Activated T-cell treated with anti-CD3 and anti-CD28 coated beads, Interleukin-2, amount 50 U/mL, for 24 hours (primary cell): ENCODE results near the gene NCAM2.

Experiments used
- DNase-seq: peaks from one replicate; pipeline ENCODE4 v3.0.0-alpha.2; 2020
- H3K27ac Mint-ChIP-seq: 2 replicates; pipeline ENCODE4 v1.8.0; 2020; ENCODE audit warnings: mild to moderate bottlenecking, mixed read lengths
- H3K27me3 Mint-ChIP-seq: 2 replicates; pipeline ENCODE4 v1.8.0; 2020; ENCODE audit warnings: mixed read lengths
- H3K36me3 Mint-ChIP-seq: 2 replicates; pipeline ENCODE4 v1.8.0; 2020; ENCODE audit warnings: low read depth, mixed read lengths
- H3K4me1 Mint-ChIP-seq: 2 replicates; pipeline ENCODE4 v1.8.0; 2020; ENCODE audit warnings: low read depth, mixed read lengths
- H3K4me3 Mint-ChIP-seq: 2 replicates; pipeline ENCODE4 v1.8.0; 2020; ENCODE audit warnings: mild to moderate bottlenecking, moderate library complexity, mixed read lengths
- H3K9me3 Mint-ChIP-seq: 2 replicates; pipeline ENCODE4 v1.8.0; 2020; ENCODE audit warnings: mixed read lengths

Gene NCAM2

DNA sequence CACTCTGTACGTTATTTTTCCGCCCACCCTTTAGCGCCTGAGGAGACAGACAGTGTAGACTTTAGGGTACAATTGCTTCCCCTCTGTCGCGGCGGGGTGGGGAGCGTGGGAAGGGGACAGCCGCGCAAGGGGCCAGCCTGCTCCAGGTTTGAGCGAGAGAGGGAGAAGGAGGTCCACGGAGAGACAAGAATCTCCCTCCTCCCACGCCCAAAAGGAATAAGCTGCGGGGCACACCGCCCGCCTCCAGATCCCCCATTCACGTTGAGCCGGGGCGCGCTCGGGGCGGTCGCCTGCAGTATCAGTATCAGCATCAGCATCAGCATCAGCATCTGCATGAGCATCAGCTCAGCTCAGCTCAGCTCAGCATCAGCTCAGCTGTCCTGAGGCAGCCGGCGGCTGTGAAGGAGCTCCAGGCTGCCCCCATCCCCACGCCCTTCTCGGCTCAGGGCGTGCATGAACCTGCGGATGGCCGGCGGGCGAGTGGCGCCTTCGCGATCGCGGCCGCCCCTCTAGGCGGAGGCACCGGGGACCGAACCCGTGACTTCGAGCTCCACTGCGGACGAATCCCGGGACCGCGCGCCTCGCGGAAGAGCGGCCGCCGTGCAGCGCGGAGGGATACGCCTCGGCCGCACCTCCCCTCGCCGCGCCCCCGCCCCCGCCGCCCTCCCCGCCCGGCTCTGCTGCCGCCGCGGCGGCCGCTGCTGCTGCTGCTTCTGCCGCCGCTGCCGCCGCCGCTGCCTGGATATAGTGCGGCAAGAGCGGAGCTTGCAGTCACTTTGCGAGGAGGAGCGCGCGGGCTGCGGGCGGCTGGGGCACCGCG lies at the start of gene NCAM2:
TSS of gene NCAM2 (plus strand) at position 774 of the 820 bp plus-strand sequence.
- peaks cover 33% of the 10 kb centered on the region for H3K27me3 Mint-ChIP-seq
- H3K4me3 Mint-ChIP-seq, result peak within 1 kb of the TSS; percentile 69
- no peaks in the 10 kb centered on the region for H3K9me3 Mint-ChIP-seq
- DNase-seq, result peak; percentile 81
- peaks cover 9% of the 10 kb centered on the region for H3K4me1 Mint-ChIP-seq
- H3K27ac Mint-ChIP-seq, result no peak within 1 kb of the TSS
- H3K36me3 Mint-ChIP-seq, result no peaks in the 10 kb centered on the region

DNA sequence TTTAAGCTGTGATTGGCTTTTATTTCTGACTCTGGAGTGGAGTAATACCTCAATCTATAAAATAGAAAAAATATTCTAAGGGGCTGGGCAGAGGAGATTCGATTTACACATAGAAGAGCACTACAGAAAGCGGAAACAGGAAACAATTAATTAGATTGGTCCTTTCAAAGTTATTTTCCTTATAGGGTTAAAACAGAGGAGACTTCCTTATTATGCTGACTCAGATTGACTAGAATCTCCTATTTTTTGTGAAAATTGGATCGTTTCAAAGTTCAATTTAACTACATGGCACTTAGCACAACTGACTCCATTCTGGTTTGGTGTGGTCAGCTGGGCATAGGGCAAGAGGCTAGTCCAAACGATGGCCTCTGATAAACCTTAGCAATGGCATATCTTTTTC lies 48.3 kb upstream of the NCAM2 start:
- DNase-seq, result no peak
- Mint-ChIP-seq H3K9me3 (no peaks in the 10 kb centered on the region), H3K27me3 (no peaks in the 10 kb centered on the region), H3K27ac (no peak overlapping the region), H3K4me1 (no peaks in the 10 kb centered on the region), H3K36me3 (no peaks in the 10 kb centered on the region), H3K4me3 (no peak overlapping the region)

DNA sequence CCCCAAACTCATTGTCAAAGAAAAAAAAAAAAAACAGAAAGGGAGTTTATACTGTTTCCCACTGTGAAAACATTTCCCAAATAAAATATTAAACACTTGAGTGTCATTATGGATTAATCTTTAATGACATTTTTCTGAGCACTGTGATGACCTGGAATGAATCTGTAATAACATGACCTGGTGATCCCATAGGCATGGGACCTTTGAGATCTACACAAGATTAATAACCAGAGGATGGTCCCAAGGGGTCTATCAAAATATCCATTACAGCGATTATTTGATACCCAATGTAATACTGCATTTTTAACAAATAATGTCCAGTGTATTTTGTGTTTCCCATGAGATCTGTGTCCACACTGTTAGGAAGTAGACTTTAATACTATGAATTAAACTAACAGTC lies 32.4 kb upstream of the NCAM2 start:
- no peaks in the 10 kb centered on the region for H3K4me1 Mint-ChIP-seq
- H3K27ac Mint-ChIP-seq, result no peak overlapping the region
- no peaks in the 10 kb centered on the region for H3K27me3 Mint-ChIP-seq
- no peaks in the 10 kb centered on the region for H3K36me3 Mint-ChIP-seq
- no peak overlapping the region for H3K4me3 Mint-ChIP-seq
- DNase-seq, result no peak
- no peaks in the 10 kb centered on the region for H3K9me3 Mint-ChIP-seq

DNA sequence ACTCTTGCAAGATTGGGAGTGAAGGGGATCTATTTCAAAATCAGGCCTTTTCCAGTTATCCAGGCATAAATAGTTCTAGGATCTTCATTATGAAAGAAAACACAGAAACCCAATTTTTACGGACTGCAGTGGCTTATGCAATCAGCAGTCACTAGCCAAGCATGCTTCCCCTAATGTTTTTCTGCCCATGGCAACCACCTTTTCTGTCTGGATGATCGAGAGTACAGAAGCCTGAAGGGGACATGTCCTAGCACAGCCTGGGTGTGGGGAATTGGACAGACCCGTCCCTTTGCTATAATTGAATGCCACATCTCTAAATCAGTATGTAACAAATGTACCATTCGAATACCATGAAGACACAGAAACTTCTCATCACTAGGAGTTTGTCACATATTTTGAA lies 29.8 kb upstream of the NCAM2 start:
- no peak overlapping the region for H3K4me3 Mint-ChIP-seq
- no peaks in the 10 kb centered on the region for H3K36me3 Mint-ChIP-seq
- DNase-seq, result no peak

DNA sequence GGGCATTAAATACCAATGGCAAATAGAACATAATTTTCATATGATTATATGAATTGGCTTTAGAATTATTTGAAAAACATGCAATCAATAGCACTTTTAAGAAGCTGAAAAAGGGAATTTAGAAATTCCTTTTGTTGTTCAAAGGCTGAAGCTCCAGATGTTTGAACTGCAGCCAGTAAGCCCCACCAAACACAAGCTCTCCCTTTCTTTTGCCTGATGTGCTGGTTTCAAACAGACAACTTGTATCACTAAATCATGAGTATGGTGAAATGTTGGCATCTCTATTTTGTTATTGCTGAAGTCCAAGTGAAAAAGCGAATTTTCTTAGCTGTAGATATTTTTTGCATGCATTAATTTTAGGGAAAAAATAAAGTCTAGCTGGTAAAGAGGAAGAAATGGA lies 27.5 kb upstream of the NCAM2 start:
- no peaks in the 10 kb centered on the region for H3K36me3 Mint-ChIP-seq
- no peaks in the 10 kb centered on the region for H3K9me3 Mint-ChIP-seq
- H3K4me3 Mint-ChIP-seq, result no peak overlapping the region
- H3K4me1 Mint-ChIP-seq, result no peaks in the 10 kb centered on the region
- no peaks in the 10 kb centered on the region for H3K27me3 Mint-ChIP-seq
- DNase-seq, result no peak
- H3K27ac Mint-ChIP-seq, result no peak overlapping the region

More for the DNA sequence above, 29.8 kb upstream of the NCAM2 start:
- no peaks in the 10 kb centered on the region for H3K4me1 Mint-ChIP-seq
- H3K9me3 Mint-ChIP-seq, result no peaks in the 10 kb centered on the region
- H3K27ac Mint-ChIP-seq, result no peak overlapping the region
- no peaks in the 10 kb centered on the region for H3K27me3 Mint-ChIP-seq

DNA sequence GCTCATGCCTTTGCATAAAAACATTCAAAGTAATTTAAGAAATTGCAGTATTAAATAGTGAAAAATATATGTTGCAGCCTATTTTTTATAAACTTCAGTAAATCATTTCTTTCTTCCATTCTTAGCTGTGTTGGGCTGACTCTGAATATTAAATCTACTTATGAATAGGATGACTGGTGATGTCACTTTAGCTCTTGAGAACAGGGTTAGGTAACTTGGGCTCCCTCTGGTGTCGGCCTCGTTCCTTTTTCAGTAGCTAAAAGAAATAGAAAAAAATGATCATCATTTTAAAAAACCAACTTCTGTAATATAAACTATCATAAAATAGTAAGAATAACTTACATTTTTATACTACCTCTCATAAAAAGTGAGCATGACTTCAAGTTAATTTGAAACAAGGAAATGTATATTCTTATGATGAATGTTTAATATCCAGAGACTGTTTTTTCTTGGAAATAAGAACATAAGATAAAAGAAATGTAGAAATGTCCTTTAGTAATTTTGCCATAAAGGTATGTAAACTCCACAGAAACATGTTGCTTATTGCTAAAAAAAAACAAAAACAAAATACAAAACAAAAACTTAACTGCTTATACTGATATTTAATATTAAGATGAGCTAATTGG lies 26.8 kb upstream of the NCAM2 start:
- no peak for DNase-seq

DNA sequence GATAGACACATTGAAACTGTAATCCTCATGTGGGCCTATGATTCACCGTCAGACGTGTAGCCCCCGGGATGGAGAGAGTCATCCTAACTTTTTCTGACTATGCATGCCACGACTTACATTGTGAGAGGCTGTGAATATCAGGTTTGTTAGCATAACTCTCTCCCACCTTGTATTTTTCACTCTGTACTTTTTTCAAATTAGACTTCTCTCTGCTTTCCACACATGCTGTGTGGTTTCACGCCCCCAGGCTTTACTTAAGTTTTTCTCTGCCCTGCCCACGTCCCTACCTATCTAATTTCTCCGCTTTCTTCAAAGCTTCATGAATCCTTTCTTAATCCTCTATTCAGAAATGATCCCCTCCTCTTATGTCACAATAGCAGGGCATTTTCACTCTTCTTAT lies 3.4 kb upstream of the NCAM2 start:
- Mint-ChIP-seq H3K27me3 (peaks cover 26% of the 10 kb centered on the region), H3K4me3 (no peak overlapping the region), H3K27ac (no peak overlapping the region), H3K4me1 (peaks cover 9% of the 10 kb centered on the region), H3K36me3 (no peaks in the 10 kb centered on the region), H3K9me3 (no peaks in the 10 kb centered on the region)
- DNase-seq, result no peak

More for the DNA sequence above, 26.8 kb upstream of the NCAM2 start:
- no peaks in the 10 kb centered on the region for H3K27me3 Mint-ChIP-seq
- H3K4me1 Mint-ChIP-seq, result no peaks in the 10 kb centered on the region
- no peaks in the 10 kb centered on the region for H3K9me3 Mint-ChIP-seq
- H3K27ac Mint-ChIP-seq, result no peak overlapping the region
- no peaks in the 10 kb centered on the region for H3K36me3 Mint-ChIP-seq
- H3K4me3 Mint-ChIP-seq, result no peak overlapping the region

DNA sequence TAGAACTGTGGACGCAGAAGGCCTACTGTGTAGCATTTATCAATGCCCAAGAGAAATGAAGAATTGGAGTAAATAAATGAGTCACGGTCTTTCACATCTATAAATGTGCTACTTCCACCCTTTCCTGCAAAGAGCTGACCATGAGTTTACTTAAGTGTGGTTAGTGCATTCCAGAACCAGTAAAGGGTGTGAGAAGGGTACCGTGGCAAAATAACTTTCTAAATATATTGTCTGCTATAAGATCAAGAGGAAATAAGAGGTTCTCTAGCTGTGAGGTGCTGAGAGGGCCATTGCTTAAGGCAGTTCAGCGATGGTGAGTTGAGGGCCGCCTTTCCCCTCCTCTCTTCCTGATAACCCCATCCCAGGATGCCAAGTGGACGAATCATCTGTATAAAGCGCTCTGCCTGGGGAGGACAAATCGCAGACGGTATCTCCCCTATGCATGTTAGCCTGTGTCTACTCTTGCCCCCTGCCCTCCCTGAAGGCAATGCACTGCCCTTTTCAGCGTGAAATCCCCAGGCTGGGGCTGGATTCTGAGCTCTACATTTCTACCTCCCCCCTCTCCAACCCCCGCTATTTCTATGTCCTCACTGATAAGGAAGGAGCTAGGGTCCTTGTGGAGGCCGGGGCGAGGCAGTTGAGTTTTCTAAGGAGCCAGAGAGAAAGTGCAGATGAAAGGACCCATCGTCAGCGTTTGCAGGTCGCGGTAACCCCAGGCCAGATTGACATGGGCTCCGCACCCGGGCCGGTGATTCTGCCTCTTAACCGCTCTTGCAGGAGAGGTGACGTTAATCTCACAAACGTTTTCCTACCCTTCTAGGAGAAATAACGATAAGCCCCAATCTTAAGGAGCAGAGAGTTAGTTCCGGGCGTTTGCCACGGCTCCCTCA lies 1.5 kb upstream of the NCAM2 start:
- peak overlapping the region; percentile 49 for H3K4me3 Mint-ChIP-seq
- peaks cover 9% of the 10 kb centered on the region for H3K4me1 Mint-ChIP-seq
- no peaks in the 10 kb centered on the region for H3K9me3 Mint-ChIP-seq
- H3K27me3 Mint-ChIP-seq, result peaks cover 33% of the 10 kb centered on the region
- no peak overlapping the region for H3K27ac Mint-ChIP-seq
- H3K36me3 Mint-ChIP-seq, result no peaks in the 10 kb centered on the region
- no peak for DNase-seq

DNA sequence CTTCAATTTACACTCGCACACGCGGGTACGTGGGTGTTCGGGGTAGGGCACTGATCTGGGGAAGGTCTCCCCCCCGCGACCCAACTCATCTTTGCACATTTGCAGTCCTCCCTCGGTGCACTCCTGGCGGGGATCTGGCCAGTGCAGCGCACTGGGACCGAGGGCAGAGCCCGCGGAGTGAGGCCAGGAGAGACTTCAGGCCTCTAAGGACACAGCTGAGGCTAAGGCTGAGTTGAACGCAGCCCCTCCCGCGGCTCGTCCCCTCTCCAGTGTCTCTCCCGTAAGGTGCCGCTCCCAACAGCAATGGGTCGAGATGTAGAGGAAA lies 936 bp upstream of the NCAM2 start:
- H3K36me3 Mint-ChIP-seq, result no peaks in the 10 kb centered on the region
- H3K27ac Mint-ChIP-seq, result no peak overlapping the region
- no peaks in the 10 kb centered on the region for H3K9me3 Mint-ChIP-seq
- peaks cover 9% of the 10 kb centered on the region for H3K4me1 Mint-ChIP-seq
- peak; percentile 37 for DNase-seq
- H3K27me3 Mint-ChIP-seq, result peaks cover 33% of the 10 kb centered on the region
- peak overlapping the region; percentile 49 for H3K4me3 Mint-ChIP-seq

DNA sequence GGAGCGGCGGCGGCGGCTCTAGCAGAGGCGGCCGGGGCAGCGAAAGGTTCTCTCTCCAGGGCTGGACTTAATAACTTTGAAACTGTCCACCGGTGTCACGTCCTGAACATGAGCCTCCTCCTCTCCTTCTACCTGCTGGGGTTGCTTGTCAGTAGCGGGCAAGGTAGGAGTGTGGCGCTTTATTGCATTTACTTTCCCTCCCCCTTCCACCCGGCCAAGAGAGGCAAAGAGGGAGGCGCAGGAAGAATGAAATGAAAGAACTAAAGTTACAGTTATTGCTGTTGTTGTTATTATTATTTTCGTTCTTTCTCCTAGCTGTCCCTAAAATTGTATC lies 214 bp downstream of the NCAM2 start:
- peaks cover 33% of the 10 kb centered on the region for H3K27me3 Mint-ChIP-seq
- H3K36me3 Mint-ChIP-seq, result no peaks in the 10 kb centered on the region
- H3K9me3 Mint-ChIP-seq, result no peaks in the 10 kb centered on the region
- peak overlapping the region; percentile 69 for H3K4me3 Mint-ChIP-seq
- DNase-seq, result no peak
- no peak overlapping the region for H3K27ac Mint-ChIP-seq
- peaks cover 9% of the 10 kb centered on the region for H3K4me1 Mint-ChIP-seq

DNA sequence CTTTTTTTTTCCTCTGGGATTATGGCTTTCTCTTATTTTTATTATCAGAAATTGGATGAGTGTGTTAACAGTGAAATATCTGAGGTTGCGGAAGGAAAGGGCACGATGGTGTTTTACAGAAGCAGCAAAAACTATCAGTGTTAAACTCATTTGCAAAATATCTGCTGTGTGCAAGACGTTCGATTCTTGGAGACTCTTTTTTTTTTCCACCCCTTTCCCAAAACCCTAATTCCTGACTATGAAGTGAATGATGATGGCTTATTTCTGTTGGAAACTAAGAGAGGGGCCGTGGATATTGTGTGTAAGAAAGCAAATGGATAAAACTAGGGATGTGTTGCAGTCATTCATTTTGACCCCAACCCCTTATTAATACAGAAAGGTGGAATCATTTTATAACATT lies 677 bp downstream of the NCAM2 start:
- no peak for DNase-seq
- Mint-ChIP-seq H3K27ac (no peak overlapping the region), H3K27me3 (peaks cover 33% of the 10 kb centered on the region), H3K9me3 (no peaks in the 10 kb centered on the region), H3K4me3 (peak overlapping the region; percentile 69), H3K4me1 (peaks cover 9% of the 10 kb centered on the region), H3K36me3 (no peaks in the 10 kb centered on the region)

DNA sequence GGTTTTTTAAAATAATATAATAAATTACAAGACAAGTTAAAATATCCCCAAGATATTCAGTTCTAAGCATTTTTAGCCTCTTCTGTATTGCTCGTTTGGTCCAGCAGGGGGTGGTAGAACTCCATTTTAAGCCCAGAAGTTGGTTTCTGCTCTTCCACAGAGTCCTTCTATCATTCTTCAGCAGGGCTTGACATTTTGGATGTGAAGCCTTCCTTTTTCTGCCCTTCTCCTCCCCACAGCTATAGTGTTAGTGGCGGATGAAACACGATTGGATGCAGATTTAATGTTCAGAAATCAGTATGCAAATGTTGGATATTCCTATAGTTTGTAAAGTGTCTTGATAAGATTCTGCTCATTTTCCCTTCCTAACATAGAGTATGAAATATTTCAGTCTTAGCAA lies 1.4 kb downstream of the NCAM2 start:
- H3K27ac Mint-ChIP-seq, result no peak overlapping the region
- no peaks in the 10 kb centered on the region for H3K36me3 Mint-ChIP-seq
- H3K9me3 Mint-ChIP-seq, result no peaks in the 10 kb centered on the region
- peaks cover 9% of the 10 kb centered on the region for H3K4me1 Mint-ChIP-seq
- peaks cover 33% of the 10 kb centered on the region for H3K27me3 Mint-ChIP-seq
- H3K4me3 Mint-ChIP-seq, result no peak overlapping the region
- peak; percentile 38 for DNase-seq

DNA sequence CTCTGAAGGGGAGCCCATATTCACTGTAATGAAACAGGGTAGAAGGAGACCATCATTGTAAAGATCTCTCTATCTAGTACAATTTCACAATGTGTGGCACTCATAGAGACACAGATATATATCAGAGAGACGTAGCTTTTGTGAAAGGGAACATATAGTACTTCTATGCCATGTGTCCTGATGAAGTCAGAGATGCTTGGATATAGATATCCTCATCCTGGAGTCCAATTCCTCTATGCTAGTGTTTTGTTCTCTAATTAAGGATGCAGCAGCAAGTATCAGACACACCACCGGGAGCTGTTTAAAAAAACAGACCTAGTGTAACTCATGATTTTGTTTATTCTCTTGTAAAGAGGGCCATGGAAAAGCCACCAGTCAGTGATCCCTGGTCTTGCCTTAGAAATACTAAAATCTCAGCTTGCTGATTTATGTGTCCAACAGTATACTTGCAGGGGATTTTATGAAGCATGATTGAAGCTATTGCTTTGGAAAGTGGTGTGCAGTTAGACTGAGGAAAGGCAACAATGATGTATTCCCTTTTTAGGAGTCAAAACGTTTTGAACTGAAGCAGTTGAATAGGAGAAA lies 2.5 kb downstream of the NCAM2 start:
- Mint-ChIP-seq H3K4me1 (peaks cover 9% of the 10 kb centered on the region), H3K9me3 (no peaks in the 10 kb centered on the region), H3K27me3 (peaks cover 33% of the 10 kb centered on the region), H3K27ac (no peak overlapping the region), H3K4me3 (no peak overlapping the region), H3K36me3 (no peaks in the 10 kb centered on the region)
- no peak for DNase-seq

DNA sequence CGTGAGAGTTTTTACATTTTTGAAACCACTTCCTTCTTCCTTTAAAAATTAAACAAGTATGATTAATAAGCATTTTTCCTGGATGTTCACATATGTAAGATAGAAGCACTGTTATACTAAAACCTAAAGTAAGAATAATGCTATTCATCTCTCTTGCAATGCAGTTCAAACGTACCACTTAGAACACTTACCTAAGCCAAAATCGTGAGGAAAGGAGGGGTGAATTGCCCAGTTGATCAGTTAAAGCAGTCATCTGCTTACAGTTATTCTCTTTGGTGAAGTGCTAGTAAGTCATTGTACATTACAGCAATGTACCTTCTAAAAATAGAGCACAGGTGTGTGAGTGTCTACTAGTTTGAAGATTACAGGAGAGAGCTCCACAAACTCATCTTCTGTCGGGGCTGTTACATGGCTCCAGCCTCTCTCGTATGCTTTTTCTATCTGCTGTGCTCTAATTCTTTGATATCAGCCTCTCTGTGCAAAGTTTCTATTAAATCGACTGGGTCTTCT lies 3.4 kb downstream of the NCAM2 start:
- Mint-ChIP-seq H3K27me3 (peaks cover 28% of the 10 kb centered on the region), H3K4me3 (no peak overlapping the region), H3K4me1 (peaks cover 9% of the 10 kb centered on the region), H3K36me3 (no peaks in the 10 kb centered on the region), H3K27ac (no peak overlapping the region), H3K9me3 (no peaks in the 10 kb centered on the region)
- no peak for DNase-seq
